ENCODE data around the gene TBATA. TPM values are rescaled to one million over a fixed set of nuclear protein-coding genes. Genes with fewer than 3 reads are reported as not detected.
A peak's percentile ranks its signal among the peaks of the same experiment; 100 is the strongest.

TBATA gene
- total RNA-seq, 2 donors from 2014 or later: not detected

- peaks cover 8 to 16% of the 10 kb centered on the region in 2 donors for H3K36me3 Mint-ChIP-seq
- peak overlapping the region in 1 of 2 donors; percentile 92 for H3K27ac Mint-ChIP-seq
- H3K9me3 Mint-ChIP-seq: no peaks in the 10 kb centered on the region
- DNase-seq (ENCODE audit: low spot score in 2 of 2) (no peak), ATAC-seq (no peak)
Observed at GRCh38 chr10:70814126-70814525, 28.9 kb upstream of the TBATA start.

GRCh38 chr10:70812814-70813213, 27.6 kb upstream of the TBATA start:
- ATAC-seq (no peak), DNase-seq (ENCODE audit: low spot score in 2 of 2) (no peak)
- Mint-ChIP-seq H3K9me3 (peaks cover 0 to 5% of the 10 kb centered on the region in 2 donors), H3K27ac (no peak overlapping the region), H3K36me3 (peaks cover 4 to 9% of the 10 kb centered on the region in 2 donors)

DNA sequence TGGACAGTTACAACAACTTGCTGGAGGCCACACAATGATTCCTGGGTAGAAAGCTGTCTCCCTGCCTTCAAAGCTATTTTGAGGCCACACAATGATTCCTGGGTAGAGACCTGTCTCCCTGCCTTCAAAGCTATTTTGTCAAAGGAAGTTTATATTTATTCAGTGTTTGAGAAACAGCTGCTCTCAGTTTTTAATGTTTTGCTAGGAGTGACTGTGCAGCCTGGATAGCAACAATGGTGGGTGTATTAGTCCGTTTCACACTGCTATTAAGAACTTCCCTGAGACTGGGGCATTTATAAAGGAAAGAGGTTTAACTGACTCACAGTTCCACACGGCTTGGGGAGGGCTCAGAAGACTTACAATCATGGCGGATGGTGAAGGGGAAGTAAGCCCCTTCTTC, 26.7 kb upstream of the TBATA start:
- Mint-ChIP-seq H3K9me3 (peaks cover 0 to 5% of the 10 kb centered on the region in 2 donors), H3K27ac (no peak overlapping the region), H3K36me3 (peaks cover 0 to 6% of the 10 kb centered on the region in 2 donors)
- DNase-seq (ENCODE audit: low spot score in 2 of 2): no peak
- no peak for ATAC-seq

DNA sequence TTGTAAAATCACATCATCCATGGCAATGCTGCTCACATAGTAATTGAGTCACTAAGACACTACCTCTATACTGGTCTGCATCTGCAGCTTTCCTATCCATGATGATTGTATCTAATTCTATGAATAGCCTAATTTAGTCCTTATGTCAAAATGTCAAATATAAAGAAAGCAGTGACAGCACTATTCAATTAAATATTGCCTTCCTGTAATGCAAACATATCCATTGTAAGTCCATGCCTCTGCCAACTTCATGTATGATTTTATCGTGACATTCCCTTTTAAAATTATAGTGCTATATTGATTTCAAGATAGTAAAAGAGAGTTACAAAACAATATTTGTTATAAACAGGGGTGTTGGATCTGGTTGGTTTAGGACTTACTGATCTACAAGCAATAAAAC, 25.8 kb upstream of the TBATA start:
- H3K9me3 Mint-ChIP-seq: peaks cover 0 to 5% of the 10 kb centered on the region in 2 donors
- no peak overlapping the region for H3K27ac Mint-ChIP-seq
- H3K36me3 Mint-ChIP-seq: no peaks in the 10 kb centered on the region
- DNase-seq (ENCODE audit: low spot score in 2 of 2): no peak
- ATAC-seq: no peak

GRCh38 chr10:70809726-70810125, 24.5 kb upstream of the TBATA start:
- ATAC-seq (no peak), DNase-seq (ENCODE audit: low spot score in 2 of 2) (no peak)
- no peak overlapping the region for H3K27ac Mint-ChIP-seq
- H3K36me3 Mint-ChIP-seq: no peaks in the 10 kb centered on the region
- H3K9me3 Mint-ChIP-seq: peaks cover 0 to 5% of the 10 kb centered on the region in 2 donors

DNA sequence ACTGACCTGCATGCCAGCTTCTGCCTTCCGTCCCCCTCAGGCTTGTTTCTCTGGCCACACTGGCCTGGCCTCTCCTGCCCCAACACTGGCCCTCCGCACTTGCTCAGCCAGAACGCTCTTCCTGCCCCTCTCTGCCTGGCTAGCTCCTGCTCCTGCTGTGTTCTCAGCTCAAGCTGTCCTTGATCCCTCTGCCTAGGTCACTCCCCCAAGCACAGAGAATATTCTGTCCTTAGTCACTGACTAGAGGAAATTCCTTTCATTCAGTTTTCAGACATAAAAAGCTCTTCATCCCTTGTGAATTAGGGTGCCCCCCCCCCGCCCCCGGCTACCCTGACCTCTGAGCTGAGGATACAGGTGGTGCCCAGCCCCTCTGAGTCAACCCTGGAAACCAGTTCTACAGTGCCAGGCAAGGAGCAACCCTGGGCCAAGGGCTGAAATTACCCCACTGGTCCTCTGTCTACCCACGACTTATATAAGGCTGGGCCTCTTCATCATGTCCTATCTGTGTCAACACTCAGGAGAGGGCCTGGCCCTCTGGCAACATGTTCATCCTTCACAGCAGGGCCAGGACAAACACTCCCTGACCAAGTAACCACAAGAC, 23.9 kb upstream of the TBATA start:
- peaks cover 0 to 5% of the 10 kb centered on the region in 2 donors for H3K9me3 Mint-ChIP-seq
- H3K36me3 Mint-ChIP-seq: no peaks in the 10 kb centered on the region
- no peak for DNase-seq (ENCODE audit: low spot score in 2 of 2)
- no peak overlapping the region for H3K27ac Mint-ChIP-seq
- no peak for ATAC-seq

- Mint-ChIP-seq H3K9me3 (peaks cover 0 to 5% of the 10 kb centered on the region in 2 donors), H3K36me3 (no peaks in the 10 kb centered on the region), H3K27ac (no peak overlapping the region)
- DNase-seq (ENCODE audit: low spot score in 2 of 2): no peak
- no peak for ATAC-seq
Observed at GRCh38 chr10:70807556-70807955, 22.4 kb upstream of the TBATA start.

- ATAC-seq (no peak), DNase-seq (ENCODE audit: low spot score in 2 of 2) (no peak)
- Mint-ChIP-seq H3K36me3 (no peaks in the 10 kb centered on the region), H3K9me3 (peaks cover 0 to 5% of the 10 kb centered on the region in 2 donors), H3K27ac (no peak overlapping the region)
Observed at GRCh38 chr10:70806841-70807240, 21.7 kb upstream of the TBATA start.

DNA sequence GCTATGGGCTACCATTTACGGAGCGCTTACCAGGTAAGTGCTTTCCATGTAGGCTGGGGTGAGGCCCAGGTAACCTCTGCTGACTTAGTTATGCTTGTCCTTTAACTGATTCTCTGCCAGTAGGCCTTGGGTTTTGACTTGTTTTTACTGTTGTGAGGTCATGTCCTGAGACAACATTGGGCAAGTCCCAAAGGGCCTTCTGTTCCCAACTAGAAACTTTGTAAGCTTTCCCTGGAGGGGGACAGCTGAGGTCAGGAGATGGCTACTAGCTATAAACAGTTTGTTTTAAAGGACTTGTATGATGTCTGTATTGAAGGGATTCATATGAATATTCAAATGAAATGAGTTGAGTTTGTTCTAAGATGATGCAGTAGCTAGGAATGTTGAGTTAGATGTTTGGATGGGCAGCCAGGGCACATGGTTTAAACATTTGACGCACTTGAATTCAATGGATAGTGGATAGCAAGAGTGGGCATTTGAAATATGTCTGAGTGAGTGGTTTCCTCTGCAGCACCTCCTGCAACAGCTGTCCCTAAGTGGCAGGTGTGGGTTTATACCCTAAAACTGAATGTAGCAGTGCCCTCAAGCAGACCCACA, 20.5 kb upstream of the TBATA start:
- DNase-seq (ENCODE audit: low spot score in 2 of 2): no peak
- no peak for ATAC-seq
- no peak overlapping the region for H3K27ac Mint-ChIP-seq
- peaks cover 0 to 5% of the 10 kb centered on the region in 2 donors for H3K9me3 Mint-ChIP-seq
- H3K36me3 Mint-ChIP-seq: no peaks in the 10 kb centered on the region

DNA sequence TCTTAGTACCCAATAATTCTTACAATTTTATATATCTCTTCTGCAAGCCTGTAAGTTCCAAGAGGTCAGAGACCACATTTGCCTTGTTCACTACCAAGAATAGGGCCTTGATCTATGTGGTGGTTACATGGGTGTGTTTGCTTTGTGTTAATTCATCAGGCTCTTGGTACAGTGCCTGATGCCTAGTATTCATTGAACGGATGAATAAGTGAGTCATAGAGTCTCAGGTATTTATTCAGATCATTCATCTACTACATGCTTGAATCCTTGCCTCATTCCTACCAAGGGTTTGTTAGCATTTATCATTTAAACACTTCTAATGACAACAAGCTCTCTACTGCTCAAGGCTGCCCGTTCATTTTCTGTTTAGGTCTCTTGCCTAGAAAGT, 19.2 kb upstream of the TBATA start:
- Mint-ChIP-seq H3K9me3 (peaks cover 0 to 5% of the 10 kb centered on the region in 2 donors), H3K27ac (no peak overlapping the region), H3K36me3 (no peaks in the 10 kb centered on the region)
- DNase-seq (ENCODE audit: low spot score in 2 of 2) (no peak), ATAC-seq (no peak)

GRCh38 chr10:70803775-70804420, 18.7 kb upstream of the TBATA start:
- DNase-seq (ENCODE audit: low spot score in 2 of 2) (no peak), ATAC-seq (no peak)
- Mint-ChIP-seq H3K9me3 (peaks cover 0 to 4% of the 10 kb centered on the region in 2 donors), H3K27ac (no peak overlapping the region), H3K36me3 (no peaks in the 10 kb centered on the region)

- Mint-ChIP-seq H3K27ac (no peak overlapping the region), H3K9me3 (peaks cover 0 to 5% of the 10 kb centered on the region in 2 donors), H3K36me3 (no peaks in the 10 kb centered on the region)
- ATAC-seq (no peak), DNase-seq (ENCODE audit: low spot score in 2 of 2) (no peak)
Observed at GRCh38 chr10:70801854-70802253, 16.7 kb upstream of the TBATA start.

GRCh38 chr10:70799124-70799523, 13.9 kb upstream of the TBATA start:
- no peak for ATAC-seq
- H3K9me3 Mint-ChIP-seq: peaks cover 0 to 10% of the 10 kb centered on the region in 2 donors
- H3K27ac Mint-ChIP-seq: no peak overlapping the region
- DNase-seq (ENCODE audit: low spot score in 2 of 2): no peak
- no peaks in the 10 kb centered on the region for H3K36me3 Mint-ChIP-seq

- no peak overlapping the region for H3K27ac Mint-ChIP-seq
- no peak for DNase-seq (ENCODE audit: low spot score in 2 of 2)
- H3K9me3 Mint-ChIP-seq: peaks cover 0 to 10% of the 10 kb centered on the region in 2 donors
- no peaks in the 10 kb centered on the region for H3K36me3 Mint-ChIP-seq
- ATAC-seq: no peak
Observed at GRCh38 chr10:70797840-70798239, 12.7 kb upstream of the TBATA start.

DNA sequence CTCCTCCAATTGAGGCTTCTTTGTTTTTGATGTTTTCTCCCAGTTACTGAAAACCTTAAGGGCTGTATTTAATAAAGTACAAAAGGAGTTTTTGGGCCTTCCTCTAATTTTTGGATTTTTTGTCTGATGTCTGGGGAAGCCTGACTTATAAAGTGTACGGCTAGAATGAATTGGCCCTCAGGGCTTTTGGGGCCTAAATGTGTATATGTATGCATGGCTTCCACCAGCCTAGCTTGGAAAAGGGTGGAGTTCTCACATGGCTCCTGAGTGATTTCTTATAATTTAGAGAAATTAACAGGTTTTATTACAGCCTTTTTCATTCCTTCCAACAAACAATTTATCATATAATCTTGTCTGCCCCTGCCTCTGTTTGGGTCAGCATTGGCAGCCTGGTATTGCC, 10.4 kb upstream of the TBATA start:
- ATAC-seq (no peak), DNase-seq (ENCODE audit: low spot score in 2 of 2) (no peak)
- Mint-ChIP-seq H3K27ac (no peak overlapping the region), H3K36me3 (no peaks in the 10 kb centered on the region), H3K9me3 (peaks cover 0 to 10% of the 10 kb centered on the region in 2 donors)

- DNase-seq (ENCODE audit: low spot score in 2 of 2): no peak
- Mint-ChIP-seq H3K36me3 (no peaks in the 10 kb centered on the region), H3K9me3 (peaks cover 0 to 2% of the 10 kb centered on the region in 2 donors), H3K27ac (no peak overlapping the region)
- no peak for ATAC-seq
Observed at GRCh38 chr10:70791386-70792039, 6.3 kb upstream of the TBATA start.

DNA sequence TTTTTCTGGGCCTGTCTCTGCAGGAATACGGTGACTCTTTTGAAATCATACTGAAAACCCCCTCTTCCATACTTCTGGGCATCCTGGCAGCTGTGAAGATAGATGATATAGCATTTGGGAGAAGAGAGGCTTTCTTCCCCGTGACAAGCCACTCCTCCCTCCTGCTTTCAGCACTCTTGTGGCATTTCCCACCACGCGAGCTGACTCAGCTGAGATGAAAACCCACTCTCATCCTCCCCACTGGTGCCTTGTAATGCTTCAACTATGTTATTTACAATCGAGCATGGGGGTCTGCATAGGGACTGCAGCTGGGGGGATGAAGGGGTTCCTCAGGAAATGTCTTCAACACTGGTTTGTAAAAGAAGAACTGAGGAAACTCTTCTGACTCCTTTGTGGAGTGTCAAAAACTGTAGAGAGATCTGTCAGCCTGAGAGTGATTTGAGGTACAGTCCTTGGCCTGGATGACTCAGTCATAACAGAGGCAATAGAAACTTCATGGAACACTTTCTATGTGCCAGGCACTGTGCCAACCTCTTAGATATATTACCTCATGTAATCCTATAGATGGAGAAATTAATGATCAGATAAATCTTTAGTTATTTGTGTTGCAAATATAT, 1.7 kb upstream of the TBATA start:
- no peak for DNase-seq (ENCODE audit: low spot score in 2 of 2)

More for the DNA sequence above, 1.7 kb upstream of the TBATA start:
- Mint-ChIP-seq H3K36me3 (no peaks in the 10 kb centered on the region), H3K9me3 (no peaks in the 10 kb centered on the region), H3K27ac (no peak overlapping the region)
- peak; percentile 59 to 88 for ATAC-seq
